Ramos (cell line): Measurements from ENCODE around the gene FUZ.

ENCODE experiments used
- in situ Hi-C: fragments of 300-500 bp; cut with MboI; formaldehyde crosslinking; loops from one replicate; pipeline ENCODE4 v1.14.3; 2022; ENCODE audit warnings: low sequenced_read_pairs; ENCODE audit not compliant: unreplicated experiment

FUZ gene

DNA sequence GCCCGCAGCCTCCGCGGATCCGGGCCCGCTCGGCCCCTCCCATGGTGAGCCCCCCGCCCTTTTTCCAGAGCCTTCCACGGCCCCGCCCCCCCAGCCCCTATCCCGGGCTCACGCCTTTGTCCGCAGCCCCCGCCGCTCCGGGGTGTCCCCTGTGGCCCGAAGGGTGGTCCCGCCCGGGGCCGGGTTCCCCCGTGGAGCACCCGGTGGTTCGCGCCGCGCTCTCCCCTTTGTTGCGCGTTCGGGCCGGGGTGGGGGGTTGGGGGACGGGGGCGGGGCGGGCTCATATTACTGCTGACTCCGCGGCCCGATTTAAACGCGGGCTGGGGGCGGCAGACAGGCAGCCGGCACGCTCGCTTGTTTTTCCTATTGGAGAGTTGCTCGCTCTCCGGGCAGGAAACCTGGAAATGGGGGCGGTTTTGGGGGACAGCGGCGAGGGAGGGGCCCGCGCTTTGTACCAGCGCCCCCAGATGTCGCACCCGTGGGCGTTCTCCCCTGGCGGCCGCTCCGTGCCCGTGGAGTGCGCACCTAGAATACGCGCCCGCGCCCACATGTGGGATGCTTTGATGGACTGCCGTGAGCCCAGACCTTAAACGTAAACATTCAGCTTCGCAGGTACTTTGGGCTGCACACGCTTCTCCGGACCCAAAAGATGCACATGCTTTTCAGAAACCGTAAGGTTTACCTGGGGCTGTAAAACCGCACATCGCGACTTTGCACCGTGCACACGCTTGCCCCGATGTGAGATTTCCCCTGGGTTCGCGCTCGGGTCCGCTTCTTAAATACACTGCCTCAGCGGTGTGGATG lies 38.6 kb upstream of the FUZ start:
- in situ Hi-C loops: no loop called here

GRCh38 chr19:49850487-49851342 lies 37.6 kb upstream of the FUZ start, which contains the start of gene PTOV1:
TSS of gene PTOV1 (plus strand) at chr19:49851159.
- in situ Hi-C loops: no loop called here

GRCh38 chr19:49850221-49850486 lies 37.1 kb upstream of the FUZ start:
- in situ Hi-C loops: no loop called here

GRCh38 chr19:49849433-49850220 lies 36.5 kb upstream of the FUZ start:
- in situ Hi-C loops: no loop called here

DNA sequence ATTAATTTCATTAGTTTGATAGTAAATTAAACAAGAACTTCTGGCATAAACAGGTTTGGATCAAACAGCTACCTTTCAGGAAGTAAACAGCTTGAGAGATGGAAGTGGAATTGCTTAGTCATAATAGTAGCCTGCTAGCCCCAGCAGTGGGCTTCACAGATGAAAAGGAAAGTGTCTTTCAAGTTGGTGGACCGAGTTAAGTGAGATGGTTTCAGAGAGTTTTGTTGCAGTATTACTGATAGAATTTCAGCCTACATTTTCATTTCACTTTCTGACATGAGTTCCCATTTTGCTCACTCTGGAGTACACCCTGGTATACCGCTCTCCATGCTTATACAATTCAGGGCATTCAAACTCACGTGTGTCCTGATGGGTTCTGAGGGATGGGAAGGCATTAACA lies 35.8 kb upstream of the FUZ start:
- in situ Hi-C loops: no loop called here

- in situ Hi-C loops: no loop called here
Observed at GRCh38 chr19:49847731-49848696, 34.9 kb upstream of the FUZ start.

DNA sequence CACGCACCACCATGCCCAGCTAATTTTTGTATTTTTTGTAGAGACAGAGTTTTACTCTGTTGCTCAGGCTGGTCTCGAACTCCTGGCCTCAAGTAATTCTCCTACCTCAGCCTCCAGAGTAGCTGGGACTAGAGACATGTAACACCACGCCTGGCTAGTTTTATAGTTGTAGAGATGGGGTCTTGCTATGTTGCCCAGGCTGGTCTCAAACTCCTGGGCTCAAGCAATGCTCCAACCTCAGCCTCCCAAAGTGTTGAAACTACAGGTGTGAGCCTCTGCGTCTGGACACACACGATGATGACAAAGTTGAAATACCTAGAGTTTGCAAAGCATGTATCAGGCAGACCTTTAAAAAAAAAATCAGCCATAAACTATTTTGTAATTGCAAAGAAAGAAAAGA lies 33.3 kb upstream of the FUZ start:
- in situ Hi-C loops: no loop called here

DNA sequence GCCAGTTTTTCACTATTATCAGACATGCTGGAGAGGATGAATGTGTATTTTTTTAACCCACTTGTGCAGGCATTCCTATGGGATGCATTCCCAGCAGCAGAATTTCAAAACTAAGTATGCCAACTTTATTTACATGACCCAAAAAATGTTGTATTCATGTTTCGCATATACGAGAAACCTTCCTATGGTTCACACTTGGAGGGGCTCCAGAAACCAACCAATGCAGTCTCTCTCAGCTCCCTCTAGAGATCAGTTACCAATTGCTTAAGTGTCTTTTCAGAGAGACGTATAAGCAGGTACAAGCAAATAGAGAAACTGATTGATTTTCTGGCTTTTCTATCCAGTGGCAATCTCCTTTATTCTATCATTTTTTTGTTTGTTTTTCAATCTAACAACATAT lies 32.3 kb upstream of the FUZ start:
- in situ Hi-C loops: no loop called here

GRCh38 chr19:49844138-49845095 lies 31.3 kb upstream of the FUZ start:
- in situ Hi-C loops: no loop called here

DNA sequence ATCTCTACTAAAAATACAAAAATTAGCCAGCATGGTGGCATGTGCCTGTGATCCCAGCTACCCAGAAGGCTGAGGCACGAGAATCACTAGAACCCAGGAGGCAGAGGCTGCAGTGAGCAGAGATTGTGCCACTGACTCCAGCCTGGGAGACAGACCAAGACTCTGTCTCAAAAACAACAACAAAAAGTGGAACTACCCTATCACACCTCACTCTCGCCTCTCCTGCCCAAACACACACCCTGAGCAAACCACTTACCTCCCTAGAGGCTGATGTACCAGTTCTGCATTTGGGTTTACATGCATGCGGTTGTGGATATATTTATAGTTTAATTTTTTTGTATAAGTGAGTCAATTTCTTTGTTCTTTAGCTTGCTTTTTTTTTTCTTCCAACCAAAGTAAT lies 30.2 kb upstream of the FUZ start:
- in situ Hi-C loops: no loop called here

- in situ Hi-C loops: no loop called here
Observed at GRCh38 chr19:49840736-49841249, 27.7 kb upstream of the FUZ start.

DNA sequence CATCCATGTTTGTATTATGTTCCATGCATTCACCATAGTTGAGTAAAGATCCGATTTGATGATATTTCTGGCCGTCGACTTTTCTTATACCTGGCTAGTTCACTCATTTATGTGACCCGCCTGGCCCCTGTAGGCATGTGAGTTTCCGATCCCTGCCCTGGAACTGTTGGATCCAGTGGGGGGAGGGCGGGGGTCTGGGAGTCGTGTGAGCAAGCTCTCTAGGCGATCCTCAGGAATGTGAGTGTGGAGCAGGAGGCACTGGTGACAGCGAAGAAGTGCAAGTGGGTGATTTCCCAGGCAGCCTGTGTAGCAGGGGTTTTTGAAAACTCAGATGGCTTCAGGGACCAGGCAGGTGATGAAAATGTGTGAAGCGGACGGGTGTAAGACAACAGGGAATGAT lies 27.2 kb upstream of the FUZ start:
- in situ Hi-C loops: no loop called here

- in situ Hi-C loops: no loop called here
Observed at GRCh38 chr19:49839713-49840112, 26.6 kb upstream of the FUZ start.

DNA sequence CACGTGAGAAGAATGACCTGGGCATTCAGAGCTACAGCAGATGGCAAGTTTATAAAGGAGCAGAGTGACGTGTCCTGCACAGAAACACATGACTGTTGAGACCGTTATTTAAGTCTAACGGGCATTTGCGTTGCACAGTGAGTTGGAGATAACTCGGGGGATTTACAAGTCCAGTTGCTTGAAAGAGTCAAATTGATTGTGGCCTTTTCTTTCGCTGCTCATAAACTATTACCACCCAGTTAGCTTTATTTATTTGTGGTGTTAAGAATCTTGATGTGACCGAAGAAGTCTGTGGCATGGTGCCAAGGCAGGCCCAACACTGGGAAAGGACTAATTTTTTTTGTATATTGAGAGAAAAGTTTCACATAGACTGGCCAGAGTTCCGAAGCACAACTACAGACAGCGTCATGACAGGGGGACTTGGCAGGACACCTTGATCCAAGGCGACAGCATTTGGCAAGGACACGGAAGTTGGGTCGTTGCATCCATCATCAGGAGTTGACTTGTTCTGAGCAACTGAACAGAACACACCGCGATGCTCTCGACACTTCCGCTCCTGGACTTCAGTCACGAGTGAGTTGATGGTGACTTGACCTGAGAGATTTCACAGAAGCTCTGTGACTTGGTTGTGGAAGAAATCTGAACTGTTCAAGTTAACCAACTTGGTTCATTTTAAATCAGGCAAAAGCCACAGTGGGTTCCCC lies 25.9 kb upstream of the FUZ start:
- in situ Hi-C loops: no loop called here

DNA sequence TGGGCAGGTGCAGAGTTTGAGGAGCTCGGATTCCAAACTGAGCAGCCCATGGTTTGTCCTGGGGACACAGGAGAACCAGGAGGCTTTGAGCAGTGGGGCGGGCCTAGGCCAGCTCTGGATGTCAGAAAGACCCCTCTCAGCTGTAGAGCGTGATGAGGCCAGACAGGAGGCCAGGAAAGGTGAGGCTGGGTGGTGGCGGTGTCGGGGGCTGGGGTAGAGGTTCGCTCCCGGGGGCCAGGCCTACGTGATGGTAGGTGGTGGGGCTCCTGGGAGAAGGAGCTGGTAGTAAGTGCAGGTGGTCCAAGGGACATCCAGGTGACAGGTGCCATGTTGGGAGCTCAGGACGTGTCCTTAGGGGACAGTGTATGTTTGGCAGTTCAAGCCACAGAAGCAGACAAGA lies 24.3 kb upstream of the FUZ start:
- in situ Hi-C loops: no loop called here

DNA sequence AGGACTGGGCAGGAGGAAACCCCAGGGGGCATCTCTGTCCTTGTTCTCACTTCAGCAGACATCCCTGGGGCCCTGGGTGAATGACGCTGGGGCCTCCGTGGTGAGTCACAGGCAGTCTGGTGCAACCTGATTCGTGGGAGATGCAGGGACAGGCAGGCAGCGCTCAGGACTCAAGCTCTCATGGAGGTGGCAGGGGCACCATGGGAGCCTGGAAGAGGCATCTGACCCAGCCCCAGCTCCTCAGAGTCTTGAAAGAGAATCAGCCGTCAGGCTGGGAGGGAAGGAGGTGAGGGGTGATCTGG lies 23.9 kb upstream of the FUZ start:
- in situ Hi-C loops: no loop called here

DNA sequence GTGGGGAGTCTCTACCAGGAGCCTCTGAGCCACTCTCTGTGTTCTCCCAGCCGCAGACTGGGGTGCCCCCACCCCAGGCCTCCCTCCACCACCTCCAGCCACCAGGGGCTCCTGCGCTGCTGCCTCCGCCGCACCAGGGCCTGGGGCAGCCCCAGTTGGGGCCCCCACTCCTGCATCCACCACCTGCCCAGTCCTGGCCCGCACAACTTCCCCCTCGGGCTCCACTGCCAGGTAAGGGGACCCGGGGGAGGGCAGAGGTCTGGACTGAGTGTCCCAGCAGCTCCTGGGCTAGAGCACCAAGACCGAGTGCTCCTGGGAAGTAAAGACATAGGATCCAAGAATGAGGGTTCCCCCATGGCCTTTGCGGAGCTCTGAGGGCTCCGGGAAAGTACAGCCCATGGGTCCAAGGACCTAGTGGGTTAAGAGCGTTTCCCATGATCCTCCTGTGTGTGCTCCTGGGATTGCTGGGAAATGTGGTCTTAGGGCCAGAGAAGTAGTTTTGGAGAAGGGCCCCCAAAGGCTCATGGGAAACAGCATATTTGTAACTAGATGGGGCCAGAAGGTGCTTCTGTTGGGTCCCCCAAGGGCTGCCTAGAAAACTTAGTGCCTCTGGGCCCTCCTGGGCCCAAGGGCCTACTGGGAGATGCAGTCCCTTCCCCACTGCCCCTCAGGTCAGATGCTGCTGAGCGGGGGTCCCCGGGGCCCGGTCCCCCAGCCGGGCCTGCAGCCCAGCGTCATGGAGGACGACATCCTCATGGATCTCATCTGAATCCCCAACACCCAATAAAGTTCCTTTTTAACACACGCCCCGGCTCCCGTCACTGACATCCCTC lies 23.3 kb upstream of the FUZ start:
- in situ Hi-C loops: no loop called here
